ENCODE measurements around the gene SEMG2. TPM values are rescaled to one million over a fixed set of nuclear protein-coding genes. Genes with fewer than 3 reads are reported as not detected.
A peak's percentile ranks its signal among the peaks of the same experiment; 100 is the strongest.

The SEMG2 gene
- total and polyA plus RNA-seq, 10 of the 15 experiments (the other 5 are each of a cell fraction or from before 2014, with no cell fraction given): not detected

DNA sequence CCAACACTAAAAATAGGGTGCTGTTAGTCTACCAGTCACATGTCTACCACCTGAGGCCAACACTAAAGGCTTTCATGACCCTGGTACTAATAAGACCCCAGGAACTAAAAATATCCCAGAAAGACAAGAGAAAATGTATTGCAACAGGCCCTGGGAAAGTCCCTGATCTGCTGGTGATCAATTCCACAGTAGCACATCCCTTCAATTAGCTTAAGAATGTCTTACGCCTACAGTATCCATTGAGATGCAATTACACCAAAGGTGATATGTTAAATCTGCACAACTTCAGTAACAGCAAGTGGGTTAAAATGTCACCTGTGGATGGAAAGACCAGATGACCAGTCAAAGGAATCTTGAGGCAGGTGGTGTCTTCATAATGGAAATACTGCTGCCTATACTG lies 11.2 kb upstream of the SEMG2 start:
- Histone ChIP-seq H3K4me3 (no peak overlapping the region), H3K36me3 (ENCODE audit: control insufficient read depth in 2 of 2, insufficient read depth in 2 of 2, low read length in 1 of 2) (no peaks in the 10 kb centered on the region), H3K27me3 (replicated peaks in 1 of 2; ENCODE audit: control insufficient read depth in 2 of 2, insufficient read depth in 2 of 2, low read length in 1 of 2) (peaks cover 0 to 5% of the 10 kb centered on the region in 2 experiments; a peak in 1 of 4 replicates), H3K4me1 (ENCODE audit: control insufficient read depth, insufficient read depth, low read length) (no peaks in the 10 kb centered on the region), H4K20me1 (ENCODE audit: control insufficient read depth, insufficient read depth) (no peaks in the 10 kb centered on the region), H3K9ac (ENCODE audit: control insufficient read depth, insufficient read depth, low read length) (no peak overlapping the region), H3K9me3 (replicated peaks; ENCODE audit: control insufficient read depth, insufficient read depth, low read length) (no peaks in the 10 kb centered on the region), H2AFZ (ENCODE audit: control insufficient read depth, low read depth, low read length) (no peak overlapping the region), H3K27ac (ENCODE audit: control insufficient read depth, insufficient read depth) (no peak overlapping the region), H3K4me2 (ENCODE audit: control insufficient read depth, insufficient read depth) (no peak overlapping the region), H3K79me2 (ENCODE audit: control insufficient read depth, insufficient read depth, low read length) (no peaks in the 10 kb centered on the region)
- no TSS peak for BruUV-seq (replicated peaks)
- SMC1A ChIA-PET (ENCODE audit: uncharacterized antibody, unreplicated experiment): no interaction called here
- TF ChIP-seq ATF7 (IDR thresholded peaks at IDR 0.05; ENCODE audit: low read depth) (no peak), ZBED1 (IDR thresholded peaks at IDR 0.05; ENCODE audit: borderline replicate concordance) (no peak)
- DNase-seq (ENCODE audit: low read depth, low spot score) (no peak), FAIRE-seq (no peak), ATAC-seq (no peak)
- in situ Hi-C loops (cut with MboI): no loop called here
- POLR2A ChIA-PET: no interaction called here
- WGBS (ENCODE audit: insufficient coverage, insufficient replicate concordance, low lambda C conversion rate, missing lambda C conversion rate): 91% methylated on average over 1 of the region's 1 CpG
- CTCF ChIA-PET: interaction anchor here (0.6 kb wide), 1 partner anchor 803 kb away, joined by 3 read pairs; no protein-coding TSS in a partner anchor
- RAD21 ChIA-PET (ENCODE audit: unreplicated experiment): no interaction called here
- intact Hi-C loops (cut with micrococcal nuclease; ENCODE audit: unreplicated experiment): no loop called here

DNA sequence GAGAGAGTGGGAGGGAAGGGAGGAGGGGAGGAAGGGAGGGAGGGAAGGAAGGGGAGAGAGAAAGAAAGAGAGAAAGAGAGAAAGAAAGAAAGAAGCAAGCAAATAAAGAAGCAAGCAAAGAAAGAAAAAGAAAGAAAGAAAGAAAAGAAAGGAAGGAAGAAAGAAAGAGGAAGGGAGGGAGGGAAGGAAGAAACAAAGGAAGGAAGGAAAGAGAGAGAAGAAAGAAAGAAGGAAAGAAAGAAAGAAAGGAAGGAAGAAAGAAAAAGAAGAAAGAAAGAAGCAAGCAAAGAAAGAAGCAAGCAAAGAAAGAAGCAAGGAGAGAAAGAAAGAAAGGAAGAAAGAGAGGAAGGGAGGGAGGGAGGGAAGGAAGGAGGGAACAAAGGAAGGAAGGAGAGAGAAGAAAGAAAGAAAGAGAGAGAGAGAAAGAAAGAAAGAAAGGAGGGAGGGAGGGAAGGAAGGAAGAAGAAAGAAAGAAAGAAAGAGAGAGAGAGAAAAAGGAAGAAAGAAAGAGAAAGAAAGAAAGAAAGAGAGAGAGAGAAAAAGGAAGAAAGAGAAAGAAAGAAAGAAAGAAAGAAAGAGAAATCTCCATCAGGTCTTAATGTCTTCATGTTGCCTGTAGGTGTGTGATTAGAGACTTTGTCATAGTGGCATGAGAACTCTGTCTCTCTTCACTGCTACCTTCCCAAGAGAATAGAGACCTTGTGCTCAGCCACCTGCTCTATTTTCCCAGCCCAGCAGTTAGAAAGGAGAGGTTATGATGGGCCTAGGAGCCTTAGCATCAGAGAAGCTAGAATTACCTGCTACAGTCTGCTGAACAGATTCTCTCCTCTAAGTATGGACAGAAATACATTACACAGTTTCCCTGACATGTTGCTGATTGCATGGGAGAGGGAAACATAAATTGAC lies 9.4 kb upstream of the SEMG2 start:
- peak; percentile 75 for TF ChIP-seq MEF2B (IDR thresholded peaks at IDR 0.05; ENCODE audit: partially characterized antibody, poor library complexity, severe bottlenecking)
- TF ChIP-seq ZNF384 (IDR thresholded peaks at IDR 0.05; ENCODE audit: borderline replicate concordance, low read depth, low read length): no peak
- TF ChIP-seq HDAC6 (IDR thresholded peaks at IDR 0.05; ENCODE audit: unreplicated experiment): no peak
- TF ChIP-seq, protein P1, sequence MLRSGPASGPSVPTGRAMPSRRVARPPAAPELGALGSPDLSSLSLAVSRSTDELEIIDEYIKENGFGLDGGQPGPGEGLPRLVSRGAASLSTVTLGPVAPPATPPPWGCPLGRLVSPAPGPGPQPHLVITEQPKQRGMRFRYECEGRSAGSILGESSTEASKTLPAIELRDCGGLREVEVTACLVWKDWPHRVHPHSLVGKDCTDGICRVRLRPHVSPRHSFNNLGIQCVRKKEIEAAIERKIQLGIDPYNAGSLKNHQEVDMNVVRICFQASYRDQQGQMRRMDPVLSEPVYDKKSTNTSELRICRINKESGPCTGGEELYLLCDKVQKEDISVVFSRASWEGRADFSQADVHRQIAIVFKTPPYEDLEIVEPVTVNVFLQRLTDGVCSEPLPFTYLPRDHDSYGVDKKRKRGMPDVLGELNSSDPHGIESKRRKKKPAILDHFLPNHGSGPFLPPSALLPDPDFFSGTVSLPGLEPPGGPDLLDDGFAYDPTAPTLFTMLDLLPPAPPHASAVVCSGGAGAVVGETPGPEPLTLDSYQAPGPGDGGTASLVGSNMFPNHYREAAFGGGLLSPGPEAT (IDR thresholded peaks at IDR 0.05; ENCODE audit: low read depth): no peak
- RAD21 ChIA-PET (ENCODE audit: unreplicated experiment): no interaction called here
- ATAC-seq: no peak
- no peaks in the 10 kb centered on the region for H3K36me3 ChIP-seq (ENCODE audit: control insufficient read depth in 2 of 2, insufficient read depth in 2 of 2, low read length in 1 of 2)
- BruUV-seq (replicated peaks): no TSS peak
- no peaks in the 10 kb centered on the region for H3K4me1 ChIP-seq (ENCODE audit: control insufficient read depth, insufficient read depth, low read length)
- no peaks in the 10 kb centered on the region for H4K20me1 ChIP-seq (ENCODE audit: control insufficient read depth, insufficient read depth)
- H3K27ac ChIP-seq (ENCODE audit: control insufficient read depth, insufficient read depth): no peak overlapping the region
- CTCF ChIA-PET: no interaction called here
- no peaks in the 10 kb centered on the region for H3K9me3 ChIP-seq (replicated peaks; ENCODE audit: control insufficient read depth, insufficient read depth, low read length)
- POLR2A ChIA-PET: no interaction called here
- FAIRE-seq: no peak
- DNase-seq (ENCODE audit: low read depth, low spot score): no peak
- SMC1A ChIA-PET (ENCODE audit: uncharacterized antibody, unreplicated experiment): no interaction called here
- H3K27me3 ChIP-seq (replicated peaks in 1 of 2; ENCODE audit: control insufficient read depth in 2 of 2, insufficient read depth in 2 of 2, low read length in 1 of 2): peaks cover 0 to 5% of the 10 kb centered on the region in 2 experiments; a peak in 1 of 4 replicates
- no peak overlapping the region for H3K4me2 ChIP-seq (ENCODE audit: control insufficient read depth, insufficient read depth)
- no peak overlapping the region for H3K4me3 ChIP-seq
- in situ Hi-C loops (cut with MboI) (no loop called here), intact Hi-C loops (cut with micrococcal nuclease; ENCODE audit: unreplicated experiment) (no loop called here)
- no peak overlapping the region for H2AFZ ChIP-seq (ENCODE audit: control insufficient read depth, low read depth, low read length)
- no peak overlapping the region for H3K9ac ChIP-seq (ENCODE audit: control insufficient read depth, insufficient read depth, low read length)
- no peaks in the 10 kb centered on the region for H3K79me2 ChIP-seq (ENCODE audit: control insufficient read depth, insufficient read depth, low read length)

Measured in GM12878 (cell line).